NCI-H82 treated with DMSO at 0.1 percent for 48 hours (cell line): ENCODE data around the gene MTOR.
"Not testable (repeated sequence)": the region's sequence is repeated elsewhere in the genome, so short reads cannot be mapped to it uniquely, and the experiment has no call there.

Source experiments
- DNase-seq: peaks from one replicate; lab custom pipeline; 2025; ENCODE audit not compliant: unreplicated experiment; lab: John Stamatoyannopoulos, UW

Gene MTOR

DNA sequence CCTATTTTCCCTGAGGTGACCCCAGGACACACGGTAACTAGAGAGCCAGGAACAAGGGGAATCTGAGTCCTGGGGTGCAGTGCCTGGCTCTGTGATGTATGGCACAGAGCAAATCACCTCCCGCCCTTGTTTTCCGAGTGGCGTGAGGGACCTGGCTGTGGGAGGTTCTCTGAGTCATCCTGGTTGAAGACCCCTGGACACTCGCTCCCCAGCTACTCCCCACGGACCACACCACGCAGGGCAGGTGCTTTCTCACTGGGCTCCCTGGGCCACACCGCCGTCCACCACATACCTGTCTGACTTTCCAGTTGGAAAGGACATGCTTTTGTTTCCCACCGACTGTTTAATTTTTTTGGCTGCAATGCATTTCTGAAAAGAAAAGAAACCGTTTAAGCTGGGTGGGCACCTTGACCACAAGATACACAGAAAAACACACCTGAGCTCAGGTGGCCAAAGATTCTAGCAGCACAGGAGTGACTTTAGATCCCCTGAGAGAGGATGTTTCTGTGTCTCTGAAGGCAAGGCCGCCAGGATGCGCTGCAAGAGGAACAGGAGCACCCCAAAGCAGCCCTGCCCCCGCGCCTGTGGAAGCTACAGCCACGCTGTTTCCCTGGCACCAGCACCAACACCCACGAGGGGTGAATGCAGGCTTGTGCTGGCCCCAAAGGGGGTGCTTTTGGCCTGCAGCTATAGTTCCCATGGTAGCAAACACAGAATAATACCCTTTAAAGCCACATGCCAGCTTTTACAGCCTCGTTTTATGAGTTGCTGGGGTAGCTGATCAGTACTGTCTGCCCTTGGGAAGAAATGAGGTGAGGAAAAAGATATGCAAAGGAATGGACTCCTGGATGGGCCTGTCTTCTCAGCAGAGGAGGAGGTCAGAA lies 194.4 kb downstream of the MTOR start:
- no peak for DNase-seq

DNA sequence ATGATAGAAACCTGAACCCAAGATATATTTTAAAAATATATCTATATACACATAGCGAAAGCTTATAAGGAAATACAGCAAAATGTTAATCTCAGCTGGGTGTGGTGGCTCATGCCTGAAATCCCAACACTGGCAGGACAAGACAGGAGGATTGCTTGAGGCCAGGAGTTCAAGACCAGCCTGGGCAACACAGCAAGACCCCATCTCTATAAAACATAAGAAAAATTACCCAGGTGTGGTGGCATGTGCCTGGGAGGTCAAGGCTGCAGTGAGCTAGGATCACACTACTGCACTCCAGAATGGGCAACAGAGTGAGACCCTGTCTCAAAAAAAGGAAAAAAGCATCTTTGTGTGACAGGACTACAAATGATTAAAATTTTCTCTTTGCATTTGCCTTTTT lies 196.6 kb downstream of the MTOR start:
- no peak for DNase-seq

DNA sequence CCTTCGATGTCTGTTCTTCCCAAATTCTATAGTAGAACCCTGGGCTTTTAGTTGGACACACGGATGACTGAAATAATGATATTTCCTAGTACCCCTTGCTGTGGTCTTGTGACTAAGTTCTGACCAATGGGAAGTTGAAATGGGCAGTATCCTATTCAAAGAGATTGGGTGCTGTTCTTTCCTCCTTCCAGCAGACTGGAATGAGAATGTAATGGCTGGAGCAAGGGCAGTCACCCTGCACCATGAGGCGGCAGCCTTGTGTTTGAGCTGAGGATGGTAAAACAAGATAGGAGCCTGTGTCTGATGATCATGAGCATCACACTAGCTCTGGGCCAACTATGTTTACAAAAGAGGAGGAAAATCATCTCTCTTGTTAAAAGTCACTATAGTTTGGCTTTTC lies 197.4 kb downstream of the MTOR start:
- no peak for DNase-seq

DNA sequence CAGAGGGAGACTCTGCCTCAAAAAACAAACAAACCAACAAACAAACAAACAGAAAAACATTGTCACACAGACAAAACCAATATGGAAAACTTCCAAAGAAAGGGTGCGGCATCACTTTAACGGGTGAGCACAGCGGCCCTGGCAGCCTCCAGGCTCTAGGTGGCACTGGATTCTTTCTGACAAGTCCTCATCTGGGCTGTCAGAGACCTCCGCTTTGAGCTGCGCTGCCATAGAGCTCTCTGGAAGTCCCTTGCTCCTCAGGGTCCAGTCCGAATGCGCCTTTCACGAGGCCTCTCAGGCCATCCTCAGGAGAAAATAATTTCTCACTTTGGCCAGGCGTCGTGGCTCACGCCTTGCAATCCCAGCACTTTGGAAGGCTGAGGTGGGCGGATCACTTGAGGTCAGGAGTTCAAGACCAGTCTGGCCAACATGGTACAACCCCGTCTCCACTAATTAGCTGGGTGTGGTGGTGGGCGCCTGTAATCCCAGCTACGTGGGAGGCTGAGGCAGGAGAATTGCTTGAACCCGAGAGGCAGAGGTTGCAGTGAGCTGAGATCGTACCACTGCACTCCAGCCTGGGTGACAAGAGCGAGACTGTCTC lies 198.3 kb downstream of the MTOR start:
- DNase-seq = not testable (repeated sequence)

DNA sequence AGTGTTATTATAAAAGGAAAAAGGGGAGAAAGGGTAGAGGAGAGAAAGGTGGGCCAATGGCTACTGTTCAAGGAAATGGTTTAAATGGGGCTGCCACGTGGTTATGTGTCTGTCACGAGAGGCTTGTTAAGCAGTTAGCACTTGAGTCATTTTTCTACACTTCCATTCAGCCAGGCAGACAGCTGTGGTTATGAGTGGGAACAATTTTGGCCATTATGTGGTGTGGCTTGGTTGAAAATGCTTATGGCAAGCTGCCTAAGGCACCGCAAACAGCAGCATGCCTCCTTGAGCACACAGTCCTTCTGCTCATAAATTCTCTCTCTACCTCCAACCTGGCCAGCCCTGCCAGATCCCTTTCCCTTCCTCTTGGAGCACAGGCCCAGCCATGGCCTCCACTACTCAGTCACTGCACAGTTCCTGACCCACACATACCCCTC lies 199.4 kb downstream of the MTOR start:
- no peak for DNase-seq

DNA sequence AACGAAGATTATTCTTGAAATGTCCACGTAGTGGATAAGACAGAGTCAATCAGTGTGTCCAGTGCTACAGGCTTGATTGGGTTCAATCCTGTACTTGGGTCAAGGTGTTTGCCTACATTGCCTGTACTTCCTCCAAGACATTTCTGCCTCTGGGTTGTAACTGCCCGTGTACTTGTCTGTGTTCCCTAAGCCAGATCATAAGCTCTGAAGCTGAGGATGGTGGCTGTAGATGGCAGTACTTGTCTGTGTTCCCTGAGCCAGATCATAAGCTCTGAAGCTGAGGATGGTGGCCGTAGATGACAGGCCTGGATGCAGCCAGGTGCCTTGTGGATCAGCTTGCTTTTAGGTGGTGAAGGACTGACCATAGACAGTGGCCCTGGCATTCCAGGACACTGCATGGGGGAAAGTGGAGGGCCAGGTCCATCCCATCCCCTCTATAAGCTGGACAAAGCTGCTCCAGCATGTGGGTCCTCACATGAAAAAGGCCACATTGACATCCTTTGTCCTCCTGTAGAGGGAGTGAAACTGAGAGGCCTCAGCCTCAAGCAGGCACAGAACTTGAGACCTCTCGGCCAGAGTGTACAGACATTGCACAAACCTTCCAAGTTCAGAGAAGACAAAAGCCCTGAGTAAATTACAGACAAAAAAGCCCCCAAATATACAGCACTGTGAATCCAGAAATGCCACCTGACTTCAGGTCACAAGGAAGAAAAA lies 200.5 kb downstream of the MTOR start:
- no peak for DNase-seq

DNA sequence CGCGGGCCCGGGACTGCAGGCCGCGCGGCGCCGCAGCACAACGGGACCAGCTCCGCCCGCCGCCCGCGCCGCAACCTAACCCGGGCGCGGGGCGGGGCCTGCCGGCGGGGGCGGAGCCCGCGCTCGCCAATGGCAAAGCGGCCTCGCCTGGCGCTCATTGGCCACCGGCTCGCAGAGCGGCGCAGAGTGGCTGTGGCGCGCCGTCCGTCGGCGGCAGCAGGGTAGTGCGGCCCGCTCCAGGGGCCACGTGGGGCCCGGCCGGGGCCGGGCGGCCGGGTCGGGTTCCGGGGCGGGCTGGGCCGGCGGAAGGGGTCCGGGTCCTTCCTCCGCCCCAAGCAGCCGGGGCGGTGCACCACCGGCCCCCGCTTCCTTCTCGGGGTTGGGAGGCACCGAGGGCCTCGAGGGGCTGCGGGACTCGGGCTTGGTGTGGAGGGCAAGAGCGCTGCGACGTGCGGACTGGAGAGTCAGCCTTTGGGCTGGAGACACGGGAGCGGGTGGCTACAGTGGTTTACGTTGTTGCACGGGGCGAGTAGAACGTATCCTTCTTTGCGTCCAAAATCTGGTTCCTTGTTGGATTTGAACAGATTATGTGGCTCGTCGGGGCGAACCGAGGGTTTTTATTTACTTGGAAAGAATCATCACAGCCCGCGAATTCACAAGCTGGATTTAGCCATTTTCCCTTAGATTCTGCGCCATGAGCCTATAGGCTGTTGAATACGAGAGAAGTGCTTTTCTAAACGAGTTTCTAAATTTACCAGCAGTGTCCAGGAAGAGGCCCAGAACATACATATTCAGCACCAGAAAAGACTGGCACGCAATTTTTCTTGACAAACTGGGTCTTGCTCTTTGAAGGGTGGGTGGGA lies 202.2 kb downstream of the MTOR start, which contains the start of gene SRM:
Gene SRM (minus strand): TSS at position 51 of the 863 bp plus-strand sequence. CDS start 75 bp downstream, outside the sequence.
- DNase-seq = peak; percentile 72

DNA sequence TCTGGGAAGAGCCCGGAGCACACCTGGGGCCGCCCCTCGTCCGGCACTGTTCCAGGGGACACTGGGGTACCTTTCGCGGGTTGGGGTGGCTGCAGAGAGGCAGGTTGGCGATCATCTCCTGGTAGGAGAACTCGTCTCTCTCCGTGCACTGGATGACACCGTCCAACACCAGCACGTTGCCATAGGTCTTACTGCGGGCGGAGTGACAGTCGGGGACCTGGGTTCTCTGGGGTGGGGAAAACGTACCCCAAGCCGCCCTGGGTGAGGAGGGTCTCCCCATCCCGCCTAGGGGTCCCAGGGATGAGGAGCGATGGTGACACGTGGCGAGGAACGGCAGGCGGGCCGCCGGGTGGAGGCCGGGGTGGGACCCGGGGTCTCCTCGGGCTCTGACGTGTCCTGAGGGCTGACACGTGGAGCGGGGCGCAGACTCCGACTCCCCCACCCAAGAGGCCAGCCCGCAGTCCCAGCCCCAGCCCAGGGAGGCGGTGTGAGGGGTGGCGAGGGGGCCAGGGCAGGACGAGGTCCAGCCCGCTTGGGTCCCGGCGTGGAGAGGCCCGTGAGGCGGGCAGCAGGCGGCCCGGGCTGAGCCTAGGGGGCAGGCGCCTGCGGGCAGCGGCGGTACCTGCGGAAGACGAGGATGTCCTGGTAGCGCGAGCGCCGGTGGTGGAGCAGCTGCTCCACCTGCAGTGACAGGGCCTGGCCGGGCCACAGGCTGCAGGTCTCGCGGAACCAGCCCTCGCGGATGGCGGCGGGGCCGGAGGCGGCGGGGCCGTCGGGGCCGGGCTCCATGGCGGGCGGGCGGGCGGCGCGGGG lies 203.0 kb downstream of the MTOR start:
- DNase-seq = no peak

DNA sequence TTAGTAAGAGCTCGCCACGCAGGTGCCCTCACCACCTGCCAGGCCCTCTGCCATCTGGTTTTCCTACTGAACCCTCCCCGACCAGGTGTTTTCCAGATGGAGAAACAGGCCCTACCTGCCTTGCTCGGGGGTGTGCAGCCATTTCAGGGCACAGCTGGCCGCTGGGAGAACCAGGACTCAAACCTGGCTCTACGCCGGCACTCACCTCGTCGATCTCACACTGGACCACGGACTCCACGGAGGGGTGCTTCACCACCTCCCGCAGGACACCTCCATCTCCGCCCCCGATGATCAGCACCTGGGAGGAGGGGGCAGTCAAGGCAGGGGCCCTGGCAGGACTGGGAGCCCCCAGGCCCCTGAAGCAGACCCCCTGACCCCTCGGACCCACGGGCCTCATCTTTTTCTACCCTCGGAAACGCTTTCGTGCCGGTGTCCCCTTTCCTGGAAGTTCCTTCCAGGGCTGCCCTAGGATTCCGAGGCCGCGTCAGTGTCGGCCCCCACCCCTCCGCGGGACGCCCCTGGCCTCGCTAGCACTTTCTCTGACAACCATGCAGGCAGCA lies 203.7 kb downstream of the MTOR start:
- no peak for DNase-seq

DNA sequence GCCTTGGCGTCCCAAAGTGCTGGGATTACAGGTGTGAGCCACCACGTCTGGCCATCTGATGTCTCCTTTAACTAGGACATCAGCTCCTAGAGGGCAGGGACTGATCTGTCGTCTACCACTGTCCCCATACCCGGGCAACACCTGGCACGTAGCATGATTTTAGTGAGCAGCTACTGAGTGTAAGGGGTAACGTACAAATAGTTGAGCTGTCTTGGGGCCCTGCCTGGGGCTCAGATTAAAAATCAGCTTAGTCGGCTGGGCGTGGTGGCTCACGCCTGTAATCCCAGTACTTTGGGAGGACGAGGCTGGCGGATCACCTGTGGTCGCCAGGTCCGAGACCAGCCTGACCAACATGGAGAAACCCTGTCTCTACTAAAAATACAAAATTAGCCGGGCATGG lies 204.3 kb downstream of the MTOR start:
- DNase-seq = no peak

DNA sequence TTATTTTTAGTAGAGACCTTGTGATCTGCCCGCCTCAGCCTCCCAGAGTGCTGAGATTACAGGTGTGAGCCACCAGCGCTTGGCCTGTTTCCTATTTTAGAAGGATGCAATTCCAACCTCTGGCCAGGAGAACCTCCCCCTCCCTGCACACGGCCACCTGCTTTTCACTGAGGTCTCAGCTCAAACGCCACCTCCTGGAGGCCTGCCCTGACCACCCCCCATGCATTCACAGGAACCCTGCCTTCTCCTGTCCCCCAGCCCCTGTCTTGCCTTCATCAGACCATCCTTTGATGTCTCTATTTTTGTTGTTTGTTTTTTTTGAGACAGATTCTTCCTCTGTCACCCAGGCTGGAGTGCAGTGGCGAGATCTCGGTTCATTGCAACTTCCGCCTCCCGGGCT lies 204.9 kb downstream of the MTOR start:
- DNase-seq = no peak
